Astrocyte (in vitro differentiated cells and primary cell): ENCODE measurements around the gene WASF1.

ENCODE experiments used
- EZH2 ChIP-seq: IDR thresholded peaks from 2 replicates; pipeline ENCODE4 v1.6.1; 2012; ENCODE audit warnings: mild to moderate bottlenecking, low read length, inconsistent platforms; ENCODE audit not compliant: insufficient read depth
- TF ChIP-seq, protein P1 (sequence below): IDR thresholded peaks from 2 replicates; pipeline ENCODE4 v1.5.1; 2011; ENCODE audit warnings: low read depth, mild to moderate bottlenecking, inconsistent platforms, low read length, moderate library complexity; ENCODE audit not compliant: insufficient read depth

DNA sequence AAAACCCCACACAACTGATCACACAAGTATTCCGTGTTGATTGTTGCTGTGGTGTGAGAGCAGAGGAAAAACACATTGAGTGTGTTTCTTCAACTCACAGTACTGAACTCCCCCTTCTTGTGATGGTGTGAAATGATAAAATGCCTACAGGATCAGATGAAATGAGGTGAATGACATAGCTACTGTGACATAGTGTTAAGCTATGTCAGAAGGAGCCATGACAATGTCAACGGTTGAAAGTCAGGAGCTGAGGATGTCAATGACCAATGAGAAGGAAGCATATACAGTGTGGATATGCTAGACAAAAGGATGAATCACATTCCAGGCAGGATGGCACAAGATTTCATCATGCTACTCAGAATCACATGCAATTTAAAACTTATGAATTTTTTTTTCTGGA lies 38.8 kb downstream of the WASF1 start:
- TF ChIP-seq, protein P1, sequence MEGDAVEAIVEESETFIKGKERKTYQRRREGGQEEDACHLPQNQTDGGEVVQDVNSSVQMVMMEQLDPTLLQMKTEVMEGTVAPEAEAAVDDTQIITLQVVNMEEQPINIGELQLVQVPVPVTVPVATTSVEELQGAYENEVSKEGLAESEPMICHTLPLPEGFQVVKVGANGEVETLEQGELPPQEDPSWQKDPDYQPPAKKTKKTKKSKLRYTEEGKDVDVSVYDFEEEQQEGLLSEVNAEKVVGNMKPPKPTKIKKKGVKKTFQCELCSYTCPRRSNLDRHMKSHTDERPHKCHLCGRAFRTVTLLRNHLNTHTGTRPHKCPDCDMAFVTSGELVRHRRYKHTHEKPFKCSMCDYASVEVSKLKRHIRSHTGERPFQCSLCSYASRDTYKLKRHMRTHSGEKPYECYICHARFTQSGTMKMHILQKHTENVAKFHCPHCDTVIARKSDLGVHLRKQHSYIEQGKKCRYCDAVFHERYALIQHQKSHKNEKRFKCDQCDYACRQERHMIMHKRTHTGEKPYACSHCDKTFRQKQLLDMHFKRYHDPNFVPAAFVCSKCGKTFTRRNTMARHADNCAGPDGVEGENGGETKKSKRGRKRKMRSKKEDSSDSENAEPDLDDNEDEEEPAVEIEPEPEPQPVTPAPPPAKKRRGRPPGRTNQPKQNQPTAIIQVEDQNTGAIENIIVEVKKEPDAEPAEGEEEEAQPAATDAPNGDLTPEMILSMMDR, result no peak
- TF ChIP-seq EZH2, result no peak
